ENCODE results near the gene RPP14. TPM values are rescaled to one million over a fixed set of nuclear protein-coding genes. Genes with fewer than 3 reads are reported as not detected.

The RPP14 gene
- total RNA-seq, 1 experiment from 2014 or later: 7.6 TPM

GRCh38 chr3:58321791-58322190, 15.7 kb downstream of the RPP14 start:
- H3K4me3 ChIP-seq (ENCODE audit: low read length): no peak overlapping the region
- no peak for DNase-seq
- H3K4me2 ChIP-seq (ENCODE audit: low read depth, low read length, poor library complexity, severe bottlenecking): peak overlapping the region; percentile 28
- H3K9me3 ChIP-seq (ENCODE audit: low read length): no peaks in the 10 kb centered on the region
- peaks cover 46% of the 10 kb centered on the region for H3K4me1 ChIP-seq (ENCODE audit: low read length)
- H3K9me2 ChIP-seq (replicated peaks; ENCODE audit: insufficient read depth, low read length): no peaks in the 10 kb centered on the region
- H3K79me2 ChIP-seq (ENCODE audit: low read length): peaks cover 29% of the 10 kb centered on the region
- H3K27ac ChIP-seq (ENCODE audit: low read length): peak overlapping the region; percentile 58
- no peaks in the 10 kb centered on the region for H3K27me3 ChIP-seq (ENCODE audit: low read length)
- peaks cover 3% of the 10 kb centered on the region; the same call in 1 of the 2 replicates for H4K20me1 ChIP-seq (ENCODE audit: insufficient read depth, low read depth, low read length)
- no peak overlapping the region for H2AFZ ChIP-seq (ENCODE audit: low read length)
- peaks cover 23% of the 10 kb centered on the region for H3K36me3 ChIP-seq (ENCODE audit: insufficient read depth, low read length)
- peak overlapping the region; percentile 4 for H3K9ac ChIP-seq (ENCODE audit: low read length)

- H4K20me1 ChIP-seq (ENCODE audit: insufficient read depth, low read depth, low read length): no peaks in the 10 kb centered on the region
These were observed 16.7 kb downstream of the RPP14 start for GRCh38 chr3:58322793-58323192.

GRCh38 chr3:58323529-58324390, 17.7 kb downstream of the RPP14 start:
- H3K9ac ChIP-seq (ENCODE audit: low read length): 0 out of 2 replicates have a peak overlapping the region, but pooled peaks have one; percentile 5
- peak overlapping the region; percentile 71 for H3K27ac ChIP-seq (ENCODE audit: low read length)
- H3K4me2 ChIP-seq (ENCODE audit: low read depth, low read length, poor library complexity, severe bottlenecking): peak overlapping the region; percentile 15
- peaks cover 17% of the 10 kb centered on the region for H3K36me3 ChIP-seq (ENCODE audit: insufficient read depth, low read length)
- H3K27me3 ChIP-seq (ENCODE audit: low read length): no peaks in the 10 kb centered on the region
- no peak overlapping the region for H2AFZ ChIP-seq (ENCODE audit: low read length)
- H3K9me2 ChIP-seq (replicated peaks; ENCODE audit: insufficient read depth, low read length): no peaks in the 10 kb centered on the region
- peaks cover 17% of the 10 kb centered on the region; the same call in 1 of the 2 replicates for H3K79me2 ChIP-seq (ENCODE audit: low read length)
- no peak for DNase-seq
- H3K9me3 ChIP-seq (ENCODE audit: low read length): no peaks in the 10 kb centered on the region
- no peak overlapping the region for H3K4me3 ChIP-seq (ENCODE audit: low read length)
- peaks cover 51% of the 10 kb centered on the region for H3K4me1 ChIP-seq (ENCODE audit: low read length)
- no peaks in the 10 kb centered on the region for H4K20me1 ChIP-seq (ENCODE audit: insufficient read depth, low read depth, low read length)

More at GRCh38 chr3:58322793-58323192, 16.7 kb downstream of the RPP14 start:
- H3K27me3 ChIP-seq (ENCODE audit: low read length): no peaks in the 10 kb centered on the region
- peaks cover 17% of the 10 kb centered on the region for H3K36me3 ChIP-seq (ENCODE audit: insufficient read depth, low read length)
- H3K27ac ChIP-seq (ENCODE audit: low read length): peak overlapping the region; percentile 71
- no peak overlapping the region for H2AFZ ChIP-seq (ENCODE audit: low read length)
- peaks cover 20% of the 10 kb centered on the region for H3K79me2 ChIP-seq (ENCODE audit: low read length)
- no peak overlapping the region for H3K4me2 ChIP-seq (ENCODE audit: low read depth, low read length, poor library complexity, severe bottlenecking)
- peaks cover 51% of the 10 kb centered on the region for H3K4me1 ChIP-seq (ENCODE audit: low read length)
- H3K9ac ChIP-seq (ENCODE audit: low read length): no peak overlapping the region
- no peaks in the 10 kb centered on the region for H3K9me2 ChIP-seq (replicated peaks; ENCODE audit: insufficient read depth, low read length)
- DNase-seq: no peak
- H3K9me3 ChIP-seq (ENCODE audit: low read length): no peaks in the 10 kb centered on the region
- no peak overlapping the region for H3K4me3 ChIP-seq (ENCODE audit: low read length)

GRCh38 chr3:58324391-58325390, 18.6 kb downstream of the RPP14 start:
- Histone ChIP-seq H3K4me2 (ENCODE audit: low read depth, low read length, poor library complexity, severe bottlenecking) (peak overlapping the region; percentile 15), H3K4me3 (ENCODE audit: low read length) (no peak overlapping the region), H3K36me3 (ENCODE audit: insufficient read depth, low read length) (peaks cover 12% of the 10 kb centered on the region; the same call in 1 of the 2 replicates), H3K4me1 (ENCODE audit: low read length) (peaks cover 58% of the 10 kb centered on the region), H3K9me3 (ENCODE audit: low read length) (no peaks in the 10 kb centered on the region), H3K27ac (ENCODE audit: low read length) (peak overlapping the region; percentile 71), H3K79me2 (ENCODE audit: low read length) (peaks cover 17% of the 10 kb centered on the region; the same call in 1 of the 2 replicates), H3K9me2 (replicated peaks; ENCODE audit: insufficient read depth, low read length) (no peaks in the 10 kb centered on the region), H4K20me1 (ENCODE audit: insufficient read depth, low read depth, low read length) (no peaks in the 10 kb centered on the region), H3K9ac (ENCODE audit: low read length) (peak overlapping the region; percentile 7; the same call in 1 of the 2 replicates), H3K27me3 (ENCODE audit: low read length) (no peaks in the 10 kb centered on the region), H2AFZ (ENCODE audit: low read length) (no peak overlapping the region)
- no peak for DNase-seq

GRCh38 chr3:58325525-58325992, 19.5 kb downstream of the RPP14 start:
- no peak overlapping the region for H3K4me2 ChIP-seq (ENCODE audit: low read depth, low read length, poor library complexity, severe bottlenecking)
- H3K9me3 ChIP-seq (ENCODE audit: low read length): no peaks in the 10 kb centered on the region
- H3K4me1 ChIP-seq (ENCODE audit: low read length): peaks cover 64% of the 10 kb centered on the region
- no peaks in the 10 kb centered on the region for H3K27me3 ChIP-seq (ENCODE audit: low read length)
- H3K27ac ChIP-seq (ENCODE audit: low read length): peak overlapping the region; percentile 63
- H3K4me3 ChIP-seq (ENCODE audit: low read length): no peak overlapping the region
- H3K9me2 ChIP-seq (replicated peaks; ENCODE audit: insufficient read depth, low read length): no peaks in the 10 kb centered on the region
- no peaks in the 10 kb centered on the region for H4K20me1 ChIP-seq (ENCODE audit: insufficient read depth, low read depth, low read length)
- DNase-seq: no peak
- H3K9ac ChIP-seq (ENCODE audit: low read length): peak overlapping the region; percentile 7; the same call in 1 of the 2 replicates
- H3K79me2 ChIP-seq (ENCODE audit: low read length): peaks cover 14% of the 10 kb centered on the region; the same call in 1 of the 2 replicates
- peaks cover 8% of the 10 kb centered on the region; the same call in 1 of the 2 replicates for H3K36me3 ChIP-seq (ENCODE audit: insufficient read depth, low read length)
- H2AFZ ChIP-seq (ENCODE audit: low read length): no peak overlapping the region

- Histone ChIP-seq H2AFZ (ENCODE audit: low read length) (no peak overlapping the region), H3K4me3 (ENCODE audit: low read length) (no peak overlapping the region), H3K9me2 (replicated peaks; ENCODE audit: insufficient read depth, low read length) (no peaks in the 10 kb centered on the region), H3K4me2 (ENCODE audit: low read depth, low read length, poor library complexity, severe bottlenecking) (no peak overlapping the region), H3K9ac (ENCODE audit: low read length) (no peak overlapping the region), H3K4me1 (ENCODE audit: low read length) (peaks cover 68% of the 10 kb centered on the region), H3K27me3 (ENCODE audit: low read length) (no peaks in the 10 kb centered on the region), H3K27ac (ENCODE audit: low read length) (no peak overlapping the region), H3K36me3 (ENCODE audit: insufficient read depth, low read length) (0 out of 2 replicates have a peak, but pooled peaks cover 3% of the 10 kb centered on the region), H3K9me3 (ENCODE audit: low read length) (no peaks in the 10 kb centered on the region), H4K20me1 (ENCODE audit: insufficient read depth, low read depth, low read length) (no peaks in the 10 kb centered on the region), H3K79me2 (ENCODE audit: low read length) (peaks cover 11% of the 10 kb centered on the region; the same call in 1 of the 2 replicates)
- DNase-seq: no peak
These were observed 20.3 kb downstream of the RPP14 start for GRCh38 chr3:58326267-58326900.

GRCh38 chr3:58329150-58329921, 23.3 kb downstream of the RPP14 start:
- Histone ChIP-seq H2AFZ (ENCODE audit: low read length) (no peak overlapping the region), H3K4me3 (ENCODE audit: low read length) (no peak overlapping the region), H3K9me3 (ENCODE audit: low read length) (no peaks in the 10 kb centered on the region), H4K20me1 (ENCODE audit: insufficient read depth, low read depth, low read length) (no peaks in the 10 kb centered on the region), H3K4me1 (ENCODE audit: low read length) (peaks cover 52% of the 10 kb centered on the region), H3K36me3 (ENCODE audit: insufficient read depth, low read length) (0 out of 2 replicates have a peak, but pooled peaks cover 6% of the 10 kb centered on the region), H3K9ac (ENCODE audit: low read length) (no peak overlapping the region), H3K27me3 (ENCODE audit: low read length) (no peaks in the 10 kb centered on the region), H3K4me2 (ENCODE audit: low read depth, low read length, poor library complexity, severe bottlenecking) (no peak overlapping the region), H3K9me2 (replicated peaks; ENCODE audit: insufficient read depth, low read length) (no peaks in the 10 kb centered on the region), H3K79me2 (ENCODE audit: low read length) (peaks cover 27% of the 10 kb centered on the region), H3K27ac (ENCODE audit: low read length) (peak overlapping the region; percentile 100)
- no peak for DNase-seq
